Lung (tissue), 12 donors: ENCODE data around the gene CHRNA9. TPM values are rescaled to one million over a fixed set of nuclear protein-coding genes. Genes with fewer than 3 reads are reported as not detected.
A peak's percentile ranks its signal among the peaks of the same experiment; 100 is the strongest.

Experiments used
- ATAC-seq: fragments of 200-7000 bp; cut with Tn5 transposase; one replicate; pipeline ENCODE4 v1.9.1; 2020; ENCODE audit warnings: moderate number of reproducible peaks; ENCODE audit not compliant: insufficient read depth, low FRiP score
- DNase-seq, 3 donors: peaks; one replicate each; pipeline ENCODE4 v3.0.0-alpha.2; 2013 to 2017
- H3K27ac ChIP-seq, 2 donors: one replicate each; pipeline ENCODE4 v1.5.1; 2013; ENCODE audit warnings: mild to moderate bottlenecking in 2 of 2, moderate library complexity in 2 of 2, control low read depth in 1 of 2, inconsistent platforms in 1 of 2, low read depth in 1 of 2, low read length in 1 of 2
- H3K27me3 ChIP-seq, 3 donors: one replicate each; pipeline ENCODE4 v1.5.1; 2013; ENCODE audit warnings: low read length in 2 of 3; ENCODE audit not compliant: control insufficient read depth in 3 of 3, insufficient read depth in 3 of 3
- H3K36me3 ChIP-seq, 4 donors: one replicate each; pipeline ENCODE4 v1.5.1; 2013; ENCODE audit warnings: low read length in 4 of 4, mild to moderate bottlenecking in 1 of 4, moderate library complexity in 1 of 4; ENCODE audit not compliant: control insufficient read depth in 4 of 4, insufficient read depth in 4 of 4
- H3K4me1 ChIP-seq, 5 donors: one replicate each; pipeline ENCODE4 v1.5.1; 2013; ENCODE audit warnings: low read length in 5 of 5, mild to moderate bottlenecking in 2 of 5, moderate library complexity in 1 of 5; ENCODE audit not compliant: control insufficient read depth in 5 of 5, insufficient read depth in 5 of 5
- H3K4me3 ChIP-seq: one replicate; pipeline ENCODE4 v1.5.1; 2013; ENCODE audit warnings: mild to moderate bottlenecking, control low read depth, moderate library complexity
- H3K9ac ChIP-seq, 2 donors: one replicate each; pipeline ENCODE4 v1.5.1; 2013; ENCODE audit warnings: low read length in 2 of 2, control low read depth in 1 of 2; ENCODE audit not compliant: insufficient read depth in 1 of 2
- H3K9me3 ChIP-seq, 4 donors: one replicate each; pipeline ENCODE4 v1.5.1; 2013; ENCODE audit warnings: low read length in 3 of 4, mild to moderate bottlenecking in 1 of 4, moderate library complexity in 1 of 4; ENCODE audit not compliant: control insufficient read depth in 4 of 4, insufficient read depth in 3 of 4
- CTCF ChIP-seq: IDR thresholded peaks from 2 replicates; pipeline ENCODE4 v1.5.1; 2012; ENCODE audit warnings: mild to moderate bottlenecking; ENCODE audit errors: control extremely low read depth, extremely low read depth
- WGBS, 2 donors: extraction: QIAGEN DNeasy Blood & Tissue Kit; methylation state at CpG; one replicate each; pipeline ENCODE4 v1.1.7; 2013; 5-methylcytosine and 5-hydroxymethylcytosine counted together
- polyA plus RNA-seq, 2 donors: library from polyadenylated mRNA; stranded (reverse); fragments of 200-250 nt; gene quantifications; one replicate each; pipeline ENCODE4 v1.2.1, GENCODE V29; 2013
- total RNA-seq, 2 donors: library from RNA; depleted of rRNA in 1 of 2; stranded (reverse); fragments of >200 nt in 1 of 2; gene quantifications; one replicate each; pipeline ENCODE4 v1.2.1, GENCODE V29; 2014 to 2021
- donor health status: control.
- donor health status: control.
- donor health status: Bipolar disorder and iron deficiency.
- donor health status: healthy.
- donor health status: DM: yes; HTN: yes; CAD: no.

Gene CHRNA9
- total and polyA plus RNA-seq, 4 donors: 0.09 TPM; not detected in 3

GRCh38 chr4:40328383-40328782 is 6.8 kb upstream of the CHRNA9 start:
- WGBS, 2 donors: 90 to 96% methylated on average over 1 of the region's 1 CpG
- no peak overlapping the region for H3K9ac ChIP-seq
- no peaks in the 10 kb centered on the region for H3K36me3 ChIP-seq
- ATAC-seq: no peak
- H3K4me3 ChIP-seq: no peak overlapping the region
- no peaks in the 10 kb centered on the region for H3K27me3 ChIP-seq
- no peak for DNase-seq
- H3K4me1 ChIP-seq: peaks cover 0 to 5% (median 0%) of the 10 kb centered on the region in 5 donors
- TF ChIP-seq CTCF: no peak
- no peaks in the 10 kb centered on the region for H3K9me3 ChIP-seq
- H3K27ac ChIP-seq: no peak overlapping the region

- no peak for TF ChIP-seq CTCF
- WGBS, 2 donors: 95% methylated on average over 7 of the region's 7 CpGs
Observed at GRCh38 chr4:40329805-40330204, 5.3 kb upstream of the CHRNA9 start.

GRCh38 chr4:40330536-40330935 is 4.6 kb upstream of the CHRNA9 start:
- 79 to 88% methylated on average over 7 of the region's 7 CpGs for WGBS, 2 donors
- ATAC-seq (no peak), DNase-seq (no peak)
- Histone ChIP-seq H3K4me1 (peaks cover 0 to 5% (median 0%) of the 10 kb centered on the region in 5 donors), H3K9ac (no peak overlapping the region), H3K9me3 (no peaks in the 10 kb centered on the region), H3K27ac (no peak overlapping the region), H3K36me3 (no peaks in the 10 kb centered on the region), H3K27me3 (no peaks in the 10 kb centered on the region), H3K4me3 (no peak overlapping the region)
- TF ChIP-seq CTCF: no peak

More at GRCh38 chr4:40329805-40330204, 5.3 kb upstream of the CHRNA9 start:
- Histone ChIP-seq H3K4me1 (peaks cover 0 to 5% (median 0%) of the 10 kb centered on the region in 5 donors), H3K4me3 (no peak overlapping the region), H3K9ac (no peak overlapping the region), H3K27me3 (no peaks in the 10 kb centered on the region), H3K9me3 (no peaks in the 10 kb centered on the region), H3K27ac (no peak overlapping the region), H3K36me3 (no peaks in the 10 kb centered on the region)
- ATAC-seq (no peak), DNase-seq (no peak)

GRCh38 chr4:40331101-40331745 is 3.9 kb upstream of the CHRNA9 start:
- WGBS, 2 donors: 81 to 85% methylated on average over 8 of the region's 8 CpGs

More at GRCh38 chr4:40331101-40331745, 3.9 kb upstream of the CHRNA9 start:
- Histone ChIP-seq H3K9me3 (no peaks in the 10 kb centered on the region), H3K36me3 (no peaks in the 10 kb centered on the region), H3K27me3 (no peaks in the 10 kb centered on the region), H3K4me3 (no peak overlapping the region), H3K27ac (no peak overlapping the region), H3K9ac (no peak overlapping the region), H3K4me1 (peaks cover 0 to 5% (median 0%) of the 10 kb centered on the region in 5 donors)
- DNase-seq (peak in 2 of 3 donors; percentile 64 to 73), ATAC-seq (no peak)
- TF ChIP-seq CTCF: no peak
